HG02763 (cell line): ENCODE data around the gene LANCL2.

Source experiments
- ATAC-seq: cut with Tn5 transposase; IDR thresholded peaks from one replicate; pipeline ENCODE4 v1.9.1; 2021; ENCODE audit warnings: mild to moderate bottlenecking, moderate library complexity; ENCODE audit not compliant: unreplicated experiment

The LANCL2 gene

GRCh38 chr7:55435466-55435865 lies 70.3 kb downstream of the LANCL2 start:
- no peak for ATAC-seq

GRCh38 chr7:55436457-55436856 lies 71.3 kb downstream of the LANCL2 start:
- ATAC-seq = no peak

- ATAC-seq = no peak
These were observed 72.2 kb downstream of the LANCL2 start for GRCh38 chr7:55437375-55437774.

- ATAC-seq = no peak
These were observed 73.1 kb downstream of the LANCL2 start for GRCh38 chr7:55438085-55438756.

GRCh38 chr7:55438757-55439525 lies 73.8 kb downstream of the LANCL2 start:
- no peak for ATAC-seq

- ATAC-seq = no peak
These were observed 74.5 kb downstream of the LANCL2 start for GRCh38 chr7:55439627-55440026.

- no peak for ATAC-seq
These were observed 75.0 kb downstream of the LANCL2 start for GRCh38 chr7:55440040-55440690.

GRCh38 chr7:55441002-55441401 lies 75.9 kb downstream of the LANCL2 start:
- no peak for ATAC-seq

- ATAC-seq = no peak
These were observed 76.8 kb downstream of the LANCL2 start for GRCh38 chr7:55441774-55442522.

- ATAC-seq = no peak
These were observed 79.6 kb downstream of the LANCL2 start for GRCh38 chr7:55444786-55445185.

- no peak for ATAC-seq
These were observed 83.4 kb downstream of the LANCL2 start for GRCh38 chr7:55448526-55448925.

- no peak for ATAC-seq
These were observed 84.3 kb downstream of the LANCL2 start for GRCh38 chr7:55449205-55449991.

- ATAC-seq = no peak
These were observed 84.9 kb downstream of the LANCL2 start for GRCh38 chr7:55449992-55450535.

GRCh38 chr7:55452971-55453370 lies 87.8 kb downstream of the LANCL2 start:
- ATAC-seq = no peak

GRCh38 chr7:55457801-55458200 lies 92.7 kb downstream of the LANCL2 start:
- no peak for ATAC-seq

GRCh38 chr7:55458351-55458750 lies 93.2 kb downstream of the LANCL2 start:
- no peak for ATAC-seq

GRCh38 chr7:55463686-55464262 lies 98.6 kb downstream of the LANCL2 start:
- no peak for ATAC-seq

- ATAC-seq = no peak
These were observed 99.3 kb downstream of the LANCL2 start for GRCh38 chr7:55464422-55464821.

GRCh38 chr7:55465691-55466090 lies 100.6 kb downstream of the LANCL2 start:
- ATAC-seq = no peak
